Right renal cortex interstitium (tissue), 3 donors: Measurements from ENCODE around the gene DPYSL3. TPM values are rescaled to one million over a fixed set of nuclear protein-coding genes. Genes with fewer than 3 reads are reported as not detected.

Experiments used
- DNase-seq, 3 donors: peaks; one replicate each; pipeline ENCODE4 v3.0.0-alpha.2; 2013; ENCODE audit warnings: low read depth in 3 of 3, low spot score in 2 of 3
- polyA plus RNA-seq, 3 donors: library from polyadenylated mRNA; unstranded; fragments of 120-200 nt; gene quantifications; one replicate each; pipeline ENCODE4 v1.2.1, GENCODE V29; 2013; ENCODE audit not compliant: insufficient read length in 3 of 3

DPYSL3 gene
- polyA plus RNA-seq, 3 donors: 35.1 to 40.3 (median 37.1) TPM

DNA sequence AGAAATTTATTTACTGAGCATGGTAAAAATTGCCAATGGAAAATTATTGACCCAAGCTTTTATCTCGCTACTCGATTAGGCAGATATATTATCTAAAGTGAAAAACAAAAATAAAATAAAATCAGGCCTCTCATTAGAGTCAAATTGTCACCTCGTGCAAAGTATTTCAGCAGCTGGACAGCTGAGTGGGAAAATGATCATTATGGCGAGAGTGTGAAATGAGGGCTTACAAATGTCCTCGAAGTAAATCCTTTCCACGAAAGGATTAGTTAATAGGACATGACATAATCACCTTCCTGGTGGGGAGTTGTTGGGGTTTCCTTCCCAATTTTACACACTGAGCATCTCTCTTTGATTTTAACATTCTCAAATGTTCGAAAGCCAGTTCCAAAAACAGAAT lies 5.4 kb upstream of the DPYSL3 start:
- DNase-seq: no peak

GRCh38 chr5:147512659-147513379 lies 3.0 kb upstream of the DPYSL3 start:
- DNase-seq: no peak

- DNase-seq: no peak
These were observed 1.0 kb upstream of the DPYSL3 start for GRCh38 chr5:147510885-147511284.

GRCh38 chr5:147509041-147509709 lies 693 bp downstream of the DPYSL3 start:
- no peak for DNase-seq

GRCh38 chr5:147508711-147509040 lies 1.2 kb downstream of the DPYSL3 start:
- DNase-seq: no peak

- no peak for DNase-seq
These were observed 2.3 kb downstream of the DPYSL3 start for GRCh38 chr5:147507480-147508126.

- no peak for DNase-seq
These were observed 5.3 kb downstream of the DPYSL3 start for GRCh38 chr5:147504535-147504934.

DNA sequence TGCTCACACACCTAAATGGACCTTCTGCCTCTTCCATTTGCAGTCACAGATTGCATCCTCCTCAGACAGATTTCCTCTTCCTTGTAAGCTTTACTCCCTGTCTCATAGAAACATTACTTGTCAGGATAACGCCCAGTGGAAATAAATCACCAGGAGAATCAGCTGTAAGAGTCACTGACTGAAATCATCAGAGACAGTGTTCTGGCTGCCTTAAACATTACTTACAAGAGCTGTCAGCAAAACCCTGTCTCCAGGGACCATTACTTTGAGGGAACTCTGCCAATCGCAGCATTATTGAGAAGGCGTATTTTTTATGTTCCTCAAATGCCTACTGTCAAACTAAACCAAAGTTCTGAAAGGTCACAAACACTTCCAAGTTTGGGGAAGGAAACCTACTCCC lies 5.9 kb downstream of the DPYSL3 start:
- no peak for DNase-seq

DNA sequence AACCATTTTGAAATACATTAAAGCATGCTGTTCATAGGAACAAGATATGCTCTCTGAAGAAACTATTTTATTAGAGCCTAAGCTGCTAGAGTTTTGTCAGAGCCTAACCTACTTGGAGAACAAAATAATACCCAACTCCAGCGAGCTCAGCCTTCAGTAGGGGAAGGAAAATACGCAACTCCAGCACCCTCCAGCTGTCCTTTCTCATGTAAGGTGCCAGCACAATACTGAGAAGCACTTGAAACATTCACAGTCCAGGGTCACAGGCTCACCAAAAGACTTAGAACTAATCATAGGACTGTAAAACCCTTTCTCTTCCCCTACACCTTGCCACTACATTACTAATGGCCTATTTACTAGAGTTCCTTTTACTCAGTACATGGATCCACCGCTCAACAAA lies 18.9 kb downstream of the DPYSL3 start:
- no peak for DNase-seq

DNA sequence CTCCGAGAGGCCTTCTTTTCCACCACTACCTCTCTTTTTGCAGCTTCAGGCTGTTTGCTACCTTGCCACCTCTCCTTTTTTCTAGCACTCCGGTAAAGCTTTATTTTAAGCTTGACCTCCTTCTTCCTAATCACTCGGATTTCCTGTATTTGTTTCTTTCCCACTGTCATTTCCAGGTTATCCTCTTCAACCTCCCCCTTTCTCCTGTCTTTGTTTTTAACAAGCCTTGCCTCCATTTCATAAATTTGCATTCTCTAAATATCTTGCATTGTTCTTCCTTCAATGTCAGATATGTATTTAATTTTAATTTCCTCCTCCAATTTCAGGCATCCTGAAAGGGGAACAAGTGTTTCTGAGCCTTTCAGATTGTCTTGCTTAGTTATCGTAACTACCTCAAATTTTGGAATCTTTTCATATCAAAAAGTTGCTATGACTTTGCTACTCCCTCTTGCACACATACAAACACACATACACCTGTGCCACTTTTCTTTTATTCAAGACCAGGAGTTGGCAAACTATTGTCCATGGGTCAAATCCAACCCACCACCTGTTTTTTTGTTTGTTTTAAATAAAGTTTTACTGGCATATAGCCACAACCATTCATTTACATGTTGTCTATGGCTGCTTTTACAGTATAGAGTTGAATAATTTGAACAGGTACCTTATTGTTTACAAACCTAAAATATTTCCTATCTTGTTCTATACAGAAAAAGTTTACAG lies 22.7 kb downstream of the DPYSL3 start:
- no peak for DNase-seq

GRCh38 chr5:147485814-147486213 lies 24.1 kb downstream of the DPYSL3 start:
- DNase-seq: no peak

- no peak for DNase-seq
These were observed 24.8 kb downstream of the DPYSL3 start for GRCh38 chr5:147485046-147485445.

DNA sequence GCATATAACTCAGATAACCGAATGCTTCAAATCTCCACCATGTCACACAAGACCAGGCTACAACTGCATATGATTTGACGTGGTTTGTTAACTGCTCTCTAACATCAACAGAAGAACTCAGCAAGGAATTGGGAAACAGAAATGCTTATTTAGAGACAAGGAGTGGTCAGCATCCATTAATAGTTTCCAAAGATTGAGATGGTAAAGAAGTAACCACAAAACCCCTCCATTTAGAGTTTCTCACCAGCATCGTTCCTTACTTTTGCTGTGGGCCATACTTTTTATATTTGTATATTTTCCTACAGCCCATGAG lies 25.2 kb downstream of the DPYSL3 start:
- no peak for DNase-seq

DNA sequence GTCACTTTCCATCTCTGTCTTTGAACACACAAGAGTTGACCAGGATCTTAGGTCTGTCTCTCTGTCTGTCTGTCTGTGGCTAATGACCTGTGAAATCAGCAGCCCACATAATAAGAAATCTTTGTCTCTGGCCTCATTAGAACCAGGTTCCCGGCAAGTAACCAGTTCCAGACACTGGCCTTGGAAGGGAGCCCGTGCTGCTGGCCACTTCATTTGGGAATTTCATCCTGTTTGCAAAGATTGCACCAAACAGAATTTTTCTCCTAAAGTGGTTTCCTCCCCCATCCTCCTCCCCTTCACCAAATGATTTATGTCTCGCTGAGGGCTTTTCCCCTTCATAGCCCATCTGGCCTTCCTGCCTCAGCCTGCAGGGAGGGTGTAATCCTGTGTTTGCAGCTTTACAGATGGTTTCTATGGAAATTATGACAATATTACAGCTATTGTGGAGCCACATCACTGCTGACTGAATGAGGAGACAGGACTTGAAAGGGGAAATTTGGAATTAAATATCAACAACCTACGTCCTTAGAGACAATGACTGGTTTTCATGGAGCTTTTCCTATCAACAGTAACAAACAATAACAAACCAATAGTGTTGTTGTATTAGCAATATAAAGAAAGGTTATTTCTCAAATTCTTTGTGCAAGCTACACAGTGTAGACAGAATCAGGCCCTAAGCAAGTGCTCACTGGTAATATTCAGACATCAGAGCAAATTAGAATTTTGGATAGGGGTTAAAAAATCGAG lies 25.7 kb downstream of the DPYSL3 start:
- peak; percentile 25 to 59 (median 50) for DNase-seq

GRCh38 chr5:147483188-147483790 lies 26.6 kb downstream of the DPYSL3 start:
- DNase-seq: no peak

GRCh38 chr5:147482706-147483180 lies 27.1 kb downstream of the DPYSL3 start:
- no peak for DNase-seq

DNA sequence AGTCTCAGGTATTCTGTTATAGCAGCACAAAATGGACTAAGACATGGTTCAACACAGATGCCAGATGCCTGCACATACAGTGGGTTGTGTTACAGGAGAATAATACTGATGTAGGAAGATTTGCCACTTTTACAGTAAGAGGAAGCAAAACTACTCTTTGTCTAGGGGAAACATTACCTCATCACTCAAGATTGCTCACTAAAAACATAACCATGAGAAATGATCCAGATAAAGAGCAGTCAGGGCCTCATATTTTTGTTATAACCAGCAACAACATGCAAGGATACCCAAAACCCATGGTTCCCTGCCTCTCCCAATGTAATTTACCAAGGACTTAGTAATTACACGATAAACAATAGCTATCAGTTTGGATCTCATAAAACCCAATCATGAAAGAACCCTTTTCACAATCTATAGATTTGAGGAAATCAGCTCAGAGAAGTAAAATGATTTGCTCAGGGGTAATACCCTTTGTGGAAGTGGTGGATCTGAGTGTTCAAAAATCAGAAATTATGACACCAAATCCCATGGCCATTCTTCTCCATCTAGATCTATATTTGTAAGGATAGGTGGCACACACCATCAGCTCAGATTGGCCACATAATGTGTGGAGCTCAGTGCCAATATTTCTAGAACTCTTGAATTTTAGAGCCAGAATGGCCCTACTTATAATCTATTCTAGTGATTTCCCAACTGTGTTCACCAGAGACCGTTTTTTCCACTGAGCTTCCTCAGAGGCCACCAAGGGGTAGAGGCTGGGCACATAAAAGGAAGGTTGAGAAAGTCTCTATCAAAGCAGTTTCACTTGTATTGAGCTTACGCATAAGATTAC lies 27.8 kb downstream of the DPYSL3 start:
- no peak for DNase-seq

DNA sequence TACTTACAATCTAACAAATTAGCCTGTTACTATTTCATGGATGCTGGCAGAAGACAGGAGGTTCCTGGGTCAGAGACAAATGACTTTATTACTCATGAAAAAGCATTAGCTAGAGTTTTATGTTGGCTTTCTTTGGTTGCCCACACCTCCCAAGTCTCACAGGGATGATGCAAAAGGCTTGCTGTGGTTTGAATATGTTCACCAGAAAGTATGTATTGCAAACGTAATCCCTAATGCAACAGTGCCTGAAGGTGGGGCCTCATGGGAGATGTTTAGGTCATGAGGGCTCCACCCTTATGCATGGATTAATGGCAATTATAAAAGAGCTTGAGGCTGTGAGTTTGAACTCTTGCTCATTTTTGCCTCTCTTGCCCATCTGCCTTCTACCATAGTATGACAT lies 28.5 kb downstream of the DPYSL3 start:
- DNase-seq: no peak

DNA sequence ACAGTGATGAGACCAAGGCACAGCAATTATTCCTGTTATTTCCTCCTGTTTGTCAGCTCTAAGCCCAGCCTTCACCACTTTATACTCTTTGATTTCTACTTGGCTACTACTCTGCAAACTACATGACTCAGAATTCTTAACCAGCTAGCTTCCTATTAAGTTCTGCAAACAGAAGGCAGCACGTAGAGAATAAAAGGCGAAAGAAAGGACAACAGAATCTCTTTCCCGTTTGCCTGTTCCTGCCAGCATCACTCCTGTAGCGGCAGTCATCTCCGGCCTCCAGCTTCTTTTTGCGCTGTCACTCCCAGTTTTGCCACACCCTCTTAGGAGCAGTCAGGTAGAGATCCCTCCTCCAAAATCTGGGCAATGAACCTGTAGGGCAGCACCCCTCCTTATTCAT lies 29.9 kb downstream of the DPYSL3 start:
- DNase-seq: no peak
